Occipital lobe (tissue), 2 donors: ENCODE data around the gene ALCAM. TPM values are rescaled to one million over a fixed set of nuclear protein-coding genes. Genes with fewer than 3 reads are reported as not detected.
"Not testable (repeated sequence)": the region's sequence is repeated elsewhere in the genome, so short reads cannot be mapped to it uniquely, and the experiment has no call there.

Experiments
- DNase-seq: peaks from one replicate; lab custom pipeline; 2025; lab: John Stamatoyannopoulos, UW
- total RNA-seq: library from RNA; depleted of rRNA; stranded (reverse); fragments of >200 nt; gene quantifications from one replicate; pipeline ENCODE4 v1.2.3, GENCODE V29; 2014

Gene ALCAM
- total RNA-seq, 1 donor from 2014 or later, result 119 TPM

DNA sequence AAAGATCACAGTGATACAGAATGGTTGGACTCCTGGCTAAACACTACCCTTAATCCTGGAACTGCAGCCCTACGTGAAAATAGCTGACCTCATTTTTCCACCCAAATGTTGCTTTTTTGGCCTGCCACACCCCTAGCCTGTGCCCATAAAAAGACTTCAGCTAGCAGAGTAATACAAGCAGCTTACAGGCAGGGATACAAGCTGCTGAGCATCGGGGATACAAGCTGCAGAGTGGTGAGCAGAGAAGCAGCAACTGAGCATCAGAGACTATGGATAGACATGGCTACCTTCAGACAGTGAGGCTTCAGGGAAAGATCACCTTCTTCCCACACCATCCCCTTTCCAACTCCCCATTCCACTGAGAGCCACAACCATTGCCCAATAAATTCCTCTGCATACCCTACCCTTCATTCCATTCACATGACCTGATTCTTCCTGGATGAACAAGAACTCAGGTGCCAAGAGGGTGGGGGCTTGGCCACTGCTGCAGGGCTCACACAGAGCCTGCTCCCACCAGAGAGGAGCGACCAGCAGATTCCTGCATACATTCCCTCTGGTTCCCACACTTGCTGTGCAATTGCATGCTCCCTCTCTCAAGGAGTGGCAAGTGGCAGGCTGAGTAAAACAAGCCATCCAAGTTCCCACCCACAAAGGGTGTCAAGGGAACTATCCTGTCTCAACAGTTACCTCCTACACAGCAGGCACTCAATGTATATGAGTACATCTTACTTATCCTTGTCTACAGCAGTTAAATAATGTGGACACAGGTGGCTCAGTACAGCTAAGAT lies 217.5 kb downstream of the ALCAM start:
- DNase-seq, result no peak

GRCh38 chr3:105593315-105593714 lies 226.6 kb downstream of the ALCAM start:
- DNase-seq, result no peak

GRCh38 chr3:105594219-105594618 lies 227.5 kb downstream of the ALCAM start:
- DNase-seq, result no peak

DNA sequence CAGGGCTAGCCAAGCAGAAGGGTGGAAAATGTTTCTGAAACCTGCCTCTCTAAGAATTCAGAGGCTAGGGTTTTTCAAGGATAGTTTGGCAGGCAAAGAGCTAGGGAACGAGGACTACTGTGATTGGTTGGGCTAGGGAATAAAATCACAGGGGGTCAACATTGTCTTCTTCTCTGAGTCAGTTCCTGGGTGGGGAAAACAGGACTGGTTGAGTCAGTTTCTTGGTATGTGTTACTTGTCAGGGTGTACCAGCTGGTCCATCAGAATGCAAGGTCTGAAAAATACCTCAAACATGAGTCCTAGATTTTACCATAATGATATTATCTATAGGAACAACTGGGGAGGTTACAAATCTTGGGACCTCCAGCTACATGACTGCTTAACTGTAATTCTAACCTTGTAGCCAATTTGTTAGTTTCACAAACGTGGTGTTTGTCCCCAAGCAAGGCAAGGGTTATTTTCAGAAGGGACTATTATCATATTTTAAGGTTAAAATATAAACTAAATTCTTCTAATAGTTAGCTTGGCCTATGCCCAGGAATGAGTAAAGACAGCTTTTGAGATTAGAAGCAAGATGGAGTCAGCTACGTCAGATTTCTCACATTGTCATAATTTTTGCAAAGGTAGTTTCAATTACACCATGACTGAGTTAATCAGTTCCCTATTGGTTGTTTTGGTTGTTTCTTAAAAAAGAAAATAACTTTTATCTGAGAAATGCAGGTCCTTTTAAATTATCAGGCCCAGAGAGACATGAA lies 231.5 kb downstream of the ALCAM start:
- DNase-seq, result no peak

DNA sequence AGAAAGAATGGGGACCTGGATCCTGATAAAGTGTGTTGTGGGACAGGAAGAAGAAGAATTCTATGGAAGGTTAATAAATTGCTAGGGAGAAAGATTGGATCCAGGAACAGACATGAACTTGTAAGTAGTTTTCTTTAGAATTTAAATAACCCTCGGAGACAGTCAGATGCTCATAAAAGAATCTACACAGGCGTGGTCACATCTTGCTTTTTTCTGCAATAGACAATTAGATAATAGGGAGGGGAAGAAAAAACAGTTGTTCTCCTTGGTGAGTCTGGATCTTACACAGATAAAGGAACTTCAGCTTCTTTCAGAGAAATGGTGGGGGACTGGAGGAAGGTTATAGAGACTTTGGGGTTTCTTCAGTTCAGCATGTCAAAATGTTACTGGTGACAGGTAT lies 232.6 kb downstream of the ALCAM start:
- DNase-seq, result no peak

GRCh38 chr3:105601756-105602155 lies 235.0 kb downstream of the ALCAM start:
- not testable (repeated sequence) for DNase-seq

- not testable (repeated sequence) for DNase-seq
Measured at GRCh38 chr3:105602286-105602685, 235.6 kb downstream of the ALCAM start.

DNA sequence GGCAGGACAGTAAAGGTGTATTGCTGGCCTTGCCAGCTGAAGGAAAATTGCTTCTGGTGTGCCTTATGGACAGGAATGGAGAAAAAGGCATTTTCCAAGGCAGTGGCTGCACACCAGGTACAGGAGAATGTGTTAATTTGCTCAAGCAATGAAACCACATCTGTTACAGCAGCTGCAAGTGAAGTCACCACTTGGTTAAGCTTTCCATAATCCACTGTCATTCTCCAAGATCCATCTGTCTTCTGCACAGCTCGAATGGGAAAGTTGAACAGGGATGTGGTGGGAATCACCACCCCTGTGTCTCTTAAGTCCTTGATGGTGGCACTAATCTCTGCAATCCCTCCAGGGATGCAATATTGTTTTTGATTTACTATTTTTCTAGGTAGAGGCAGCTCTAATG lies 236.8 kb downstream of the ALCAM start:
- not testable (repeated sequence) for DNase-seq

DNA sequence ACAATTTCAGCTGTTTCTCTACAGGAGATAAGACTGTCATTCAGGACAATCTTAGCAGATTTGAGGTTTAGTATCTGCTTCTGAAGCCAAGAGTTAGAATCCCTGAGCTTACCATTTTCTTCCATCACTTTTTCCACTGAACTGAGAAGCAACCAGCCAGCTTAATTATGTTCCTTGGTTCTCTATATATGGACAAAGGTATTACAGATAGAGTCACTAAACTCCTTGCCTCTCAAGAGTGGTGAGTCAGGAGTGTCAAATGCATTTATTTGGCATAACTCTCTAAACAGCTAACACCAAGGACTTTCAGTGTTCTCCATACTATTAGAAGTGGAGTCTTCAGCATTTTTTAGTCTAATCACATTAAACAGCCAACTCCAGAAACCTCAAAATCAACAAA lies 239.3 kb downstream of the ALCAM start:
- DNase-seq, result no peak

DNA sequence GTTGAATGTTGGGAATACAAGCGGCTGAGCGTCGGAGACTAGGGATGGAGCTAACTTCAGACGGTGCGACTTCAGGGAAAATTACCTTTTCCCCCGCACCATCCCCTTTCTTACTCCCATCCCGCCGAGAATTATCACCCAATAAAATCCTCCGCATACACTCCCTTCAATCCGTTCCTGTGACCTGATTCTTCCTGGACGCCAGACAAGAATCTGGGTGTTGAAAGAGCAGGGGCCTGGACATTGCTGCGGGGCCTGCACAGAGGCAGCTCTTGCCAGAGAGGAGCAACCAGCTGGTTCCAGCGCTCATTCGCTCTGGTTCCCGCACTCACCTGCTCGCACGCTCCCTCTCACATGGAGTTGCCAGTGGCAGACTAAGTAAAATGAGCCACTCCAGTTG lies 241.9 kb downstream of the ALCAM start:
- no peak for DNase-seq

DNA sequence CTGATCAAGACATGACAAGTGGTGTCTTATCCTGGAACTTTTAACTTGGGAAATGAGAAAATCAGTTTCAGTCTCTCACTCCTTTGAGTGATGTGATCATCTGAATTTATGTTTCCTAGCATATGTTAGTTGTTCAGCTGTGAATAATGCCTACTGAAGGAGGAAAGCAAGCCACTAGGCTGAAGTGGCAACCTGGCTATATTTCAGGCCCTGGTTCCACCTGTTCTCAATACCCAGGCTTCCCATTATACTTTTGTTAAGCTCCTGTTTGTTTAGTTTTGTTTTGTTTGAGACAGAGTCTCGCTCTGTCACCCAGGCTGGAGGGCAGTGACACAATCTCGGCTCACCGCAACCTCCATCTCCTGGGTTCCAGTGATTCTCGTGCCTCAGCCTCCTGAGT lies 243.8 kb downstream of the ALCAM start:
- no peak for DNase-seq

- DNase-seq, result no peak
Measured at GRCh38 chr3:105611304-105612192, 244.8 kb downstream of the ALCAM start.

DNA sequence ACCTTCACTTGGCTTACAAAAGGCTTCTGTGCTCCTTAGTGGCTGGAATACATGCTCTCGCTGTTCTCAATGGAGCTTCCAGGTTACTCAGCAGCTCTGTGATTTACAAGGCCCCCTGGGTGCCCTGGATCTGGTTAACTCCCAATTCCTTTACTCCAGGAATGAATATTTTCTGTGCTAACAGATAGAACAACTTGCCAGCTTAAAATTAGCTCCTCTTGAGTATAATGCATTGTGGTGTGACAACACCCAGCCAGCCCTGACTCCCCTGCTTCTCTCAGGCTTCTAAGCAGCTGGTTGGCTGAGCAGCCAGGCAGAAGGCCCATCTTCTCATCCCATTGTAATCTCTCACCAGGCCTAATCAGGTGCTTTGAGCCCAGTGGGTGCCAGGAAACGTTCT lies 246.4 kb downstream of the ALCAM start:
- DNase-seq, result no peak

- no peak for DNase-seq
Measured at GRCh38 chr3:105614288-105615030, 247.8 kb downstream of the ALCAM start.

GRCh38 chr3:105615814-105616213 lies 249.1 kb downstream of the ALCAM start:
- no peak for DNase-seq

DNA sequence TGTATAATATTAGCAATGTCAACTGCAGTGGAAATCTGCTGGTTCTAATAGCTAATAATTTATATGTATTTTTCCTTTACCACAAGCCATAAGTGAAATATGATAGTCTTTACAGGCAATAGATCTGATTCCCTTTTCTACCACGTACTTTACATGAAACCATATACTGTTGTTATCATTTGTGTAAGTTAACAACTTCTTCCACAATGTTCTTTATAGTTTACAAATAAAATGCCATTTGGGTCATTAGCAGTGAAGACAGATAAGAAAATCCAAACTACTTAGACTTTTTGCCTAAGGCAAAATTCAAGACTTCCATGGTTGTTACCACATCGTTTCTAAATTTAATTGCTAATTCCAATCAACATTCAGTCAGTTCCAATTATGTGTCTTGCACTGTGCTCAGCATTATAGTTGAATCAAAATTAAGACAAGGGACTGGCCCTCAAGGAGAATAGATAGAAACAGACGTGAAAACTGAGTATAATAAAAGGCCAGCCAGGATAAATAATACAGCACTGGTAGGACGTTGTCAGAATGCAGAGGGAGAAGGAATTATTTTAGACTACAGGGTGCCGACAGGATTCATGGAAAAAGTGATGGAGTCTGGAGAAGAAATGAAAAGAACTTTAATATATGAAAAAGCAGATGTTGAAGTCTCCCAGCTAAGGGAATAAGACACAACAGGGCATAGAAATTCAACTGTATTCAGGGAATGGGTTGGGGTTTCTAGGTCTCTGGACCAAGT lies 249.8 kb downstream of the ALCAM start:
- no peak for DNase-seq

DNA sequence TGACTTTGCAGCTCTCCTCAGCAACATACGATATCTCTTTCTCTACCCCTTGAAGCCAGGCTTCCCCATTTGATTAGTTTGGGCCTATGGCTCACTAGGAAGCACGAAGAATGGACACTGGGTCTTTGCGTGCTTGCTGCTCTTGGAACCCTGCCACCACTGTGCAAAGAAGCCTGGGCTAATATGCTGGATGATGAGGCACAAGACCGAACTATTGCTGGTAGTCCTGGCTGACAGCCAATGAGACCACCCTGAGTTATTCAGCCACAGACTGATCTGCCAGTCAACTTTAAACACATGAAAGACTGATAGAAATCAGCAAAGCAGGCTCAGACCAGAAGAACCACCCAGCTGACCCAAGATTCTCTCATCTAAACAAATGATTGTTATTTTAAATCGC lies 251.8 kb downstream of the ALCAM start:
- DNase-seq, result no peak

DNA sequence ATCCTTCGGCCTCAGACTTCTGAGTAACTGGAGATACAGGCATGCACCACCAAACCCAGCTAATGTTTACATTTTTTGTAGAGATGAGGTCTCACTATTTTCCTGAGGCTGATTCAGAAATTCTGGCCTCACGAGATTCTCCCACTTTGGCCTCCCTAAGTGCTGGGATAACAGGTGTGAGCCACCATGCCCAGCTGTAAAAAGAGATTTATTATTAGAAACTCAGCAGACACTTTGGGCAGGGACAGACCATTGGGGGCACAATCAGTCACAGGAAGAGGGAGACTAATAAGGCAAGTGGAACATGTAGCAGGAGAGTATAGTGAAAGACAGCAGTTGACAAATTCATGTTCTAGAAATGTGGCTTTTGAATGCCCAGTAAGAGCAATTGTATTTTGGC lies 252.9 kb downstream of the ALCAM start:
- no peak for DNase-seq

DNA sequence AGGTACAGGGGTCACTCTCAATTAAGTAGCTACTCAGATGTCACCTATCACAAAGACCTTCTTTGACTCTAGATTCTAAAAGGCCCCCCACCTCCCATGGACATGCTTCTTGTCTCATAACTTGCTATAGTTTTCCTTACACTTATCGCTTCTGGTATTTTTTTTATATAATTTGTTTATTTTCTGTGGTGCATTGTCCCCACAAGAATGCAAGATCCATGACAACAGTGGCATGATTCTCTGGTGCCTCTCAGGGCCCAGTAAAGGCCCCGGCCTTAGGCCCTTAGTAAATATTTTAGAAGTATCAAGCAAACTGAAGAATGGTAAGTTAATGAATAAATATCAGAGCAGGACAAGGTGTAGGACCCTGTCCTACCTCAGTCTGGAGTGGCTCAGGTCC lies 253.5 kb downstream of the ALCAM start:
- DNase-seq, result no peak

DNA sequence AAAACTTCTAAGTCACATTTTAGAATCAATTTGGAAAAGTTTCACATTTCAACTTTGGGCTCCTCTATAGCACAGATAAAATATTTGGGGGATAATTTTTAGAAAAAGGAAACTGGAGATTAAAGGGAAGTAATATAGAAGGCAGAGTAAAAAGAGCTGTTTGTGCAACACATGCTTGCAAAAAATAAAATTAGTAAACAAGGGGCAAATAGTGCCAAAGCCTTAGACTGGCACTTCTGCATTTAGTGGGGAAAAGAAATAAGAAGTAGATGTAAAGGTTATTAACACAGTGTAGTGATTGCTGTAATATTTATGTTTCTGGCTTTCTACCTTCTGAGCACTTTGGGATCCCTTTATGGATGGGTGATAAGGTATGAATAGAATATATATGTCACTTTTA lies 255.5 kb downstream of the ALCAM start:
- no peak for DNase-seq
